ENCODE results near the gene CLSTN2.

CLSTN2 gene

DNA sequence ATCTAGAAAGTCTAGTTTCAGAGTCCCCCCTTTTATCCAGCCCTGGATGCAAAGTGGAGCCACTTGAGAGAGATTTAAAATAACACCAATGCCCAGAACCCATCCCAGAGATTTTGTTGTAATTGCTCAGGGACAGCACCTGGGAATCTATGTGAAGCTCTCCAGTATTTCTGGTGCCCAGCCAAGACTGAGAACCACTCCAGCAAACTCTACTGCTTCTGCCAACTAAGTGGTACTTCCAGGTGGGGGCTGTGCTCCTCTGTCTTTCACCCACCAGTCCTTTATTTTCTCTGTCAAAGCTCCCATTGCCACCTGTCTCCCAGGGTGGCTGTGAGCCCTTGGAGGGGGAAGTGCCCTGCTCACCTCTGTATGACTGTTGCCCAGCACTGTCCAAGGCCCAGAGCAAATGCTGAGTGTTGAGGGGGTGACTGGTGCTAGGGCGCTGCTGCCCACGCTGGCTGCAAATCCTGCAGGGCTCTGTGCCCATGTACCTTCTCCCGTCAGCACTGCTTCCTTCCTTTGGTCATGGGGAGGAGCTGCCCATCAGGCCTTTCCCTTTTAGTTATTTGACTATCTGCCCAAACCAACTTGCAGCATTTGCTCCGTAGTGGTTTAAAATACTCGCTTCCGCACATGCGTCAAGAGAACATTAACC, 9.4 kb downstream of the CLSTN2 start:
- no peak for DNase-seq

DNA sequence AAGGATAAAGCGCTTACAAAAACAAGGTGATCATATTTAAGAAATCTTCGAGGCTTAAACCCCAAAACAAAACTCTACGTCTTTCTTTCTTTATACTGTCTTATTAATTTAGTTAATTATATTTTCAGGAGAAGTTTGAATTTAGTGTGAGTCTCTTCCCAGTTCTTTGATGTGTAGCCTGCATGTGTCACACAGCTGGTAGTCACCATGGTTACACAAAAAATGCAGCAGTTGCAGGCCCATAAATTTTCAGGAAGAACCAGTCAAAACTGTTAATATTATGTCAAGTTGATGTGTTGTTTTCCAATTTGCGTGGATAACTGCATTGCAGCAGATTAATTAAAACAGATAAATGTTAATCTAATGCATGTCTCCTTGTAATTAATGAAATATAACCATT, 10.4 kb downstream of the CLSTN2 start:
- DNase-seq = no peak

DNA sequence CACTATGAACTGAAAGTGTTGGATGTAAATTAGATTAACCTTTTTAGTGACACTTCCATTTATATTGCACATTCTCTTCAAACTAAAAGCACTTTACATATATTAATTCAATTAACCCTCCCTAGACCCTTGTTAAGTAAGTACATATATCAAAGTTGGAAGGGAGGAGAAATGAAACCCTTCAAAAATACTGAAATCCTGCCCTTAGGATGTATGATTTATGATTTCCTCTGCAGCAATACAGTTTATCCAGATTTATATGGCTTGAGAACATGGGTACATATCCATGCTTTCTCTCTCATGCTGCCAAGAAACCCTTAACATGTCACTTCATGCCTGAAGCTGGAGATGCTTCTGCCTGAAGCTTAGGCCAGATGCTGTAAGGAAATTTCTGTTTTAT, 11.0 kb downstream of the CLSTN2 start:
- no peak for DNase-seq

DNA sequence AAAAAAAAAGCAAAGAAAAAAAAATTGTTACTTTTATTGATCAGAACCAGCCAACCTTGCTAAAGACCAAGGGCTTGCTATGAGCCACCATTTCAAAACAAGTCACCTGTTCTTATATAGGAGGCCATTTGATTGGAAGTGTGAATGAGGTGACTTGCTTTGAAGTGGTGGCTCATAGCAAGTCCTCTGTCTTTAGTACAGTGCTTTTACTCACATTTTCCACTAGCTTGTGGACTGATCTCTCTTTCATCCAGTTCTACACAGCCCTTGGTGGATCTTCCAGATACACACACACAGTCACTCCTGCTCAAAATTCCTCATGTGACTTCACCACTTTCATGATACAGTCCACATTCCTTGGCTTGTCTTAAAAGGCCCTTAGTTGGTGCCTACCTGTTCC, 13.5 kb downstream of the CLSTN2 start:
- DNase-seq = no peak

DNA sequence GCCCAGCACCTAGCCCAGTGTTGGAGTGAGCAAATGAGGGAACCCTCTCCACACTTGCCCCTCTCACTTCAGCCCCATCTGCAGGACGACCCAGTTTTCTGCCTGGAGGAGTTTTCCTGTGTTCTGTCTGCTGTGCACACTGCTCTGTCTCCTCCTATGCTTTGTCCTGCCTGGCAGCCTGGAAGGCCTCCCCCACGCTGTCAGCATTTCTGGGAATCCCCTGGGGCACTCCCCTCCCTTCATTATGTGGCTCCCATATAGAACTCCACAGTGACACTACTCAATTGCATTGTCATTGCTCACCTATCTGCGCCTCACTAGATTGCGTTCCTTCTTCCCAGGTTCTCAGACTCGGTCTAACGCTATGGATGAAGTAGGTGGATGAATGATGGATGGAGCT, 13.9 kb downstream of the CLSTN2 start:
- no peak for DNase-seq

DNA sequence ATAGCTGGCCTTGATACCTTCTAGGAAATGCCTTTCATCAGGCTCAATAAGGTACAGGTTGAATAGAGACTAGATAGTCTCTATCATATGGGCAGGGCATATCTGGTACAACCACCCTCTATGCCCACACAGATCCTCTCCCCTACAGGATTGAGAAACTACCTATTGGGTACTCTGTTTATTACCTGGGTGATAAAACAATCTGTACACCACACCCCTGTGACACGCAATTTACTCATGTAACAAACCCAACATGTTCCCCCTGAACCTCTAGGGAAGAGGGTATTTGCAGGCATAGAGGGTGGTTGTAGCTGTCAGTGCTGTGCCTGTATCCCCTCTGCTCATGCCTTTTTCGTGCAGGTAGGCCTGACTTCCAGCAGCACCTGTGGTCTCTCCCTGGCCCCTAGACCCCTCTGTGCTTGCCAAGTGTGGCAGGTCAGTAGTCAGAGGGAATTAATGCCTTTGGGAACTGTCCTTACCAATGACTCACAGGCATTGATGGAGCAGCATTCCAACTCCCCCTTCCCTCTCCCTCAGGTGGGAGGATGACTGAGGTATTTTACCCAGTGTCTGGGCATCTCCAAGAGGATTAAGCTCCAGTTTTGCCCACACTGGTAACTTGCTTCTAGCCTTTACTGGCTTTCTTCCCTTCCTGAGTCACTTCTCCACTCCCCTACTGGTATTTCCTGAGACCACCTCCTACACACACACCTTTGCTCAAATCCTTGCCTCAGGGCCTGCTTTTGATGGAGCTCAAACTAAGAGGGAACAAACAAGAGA, 18.3 kb downstream of the CLSTN2 start:
- no peak for DNase-seq

DNA sequence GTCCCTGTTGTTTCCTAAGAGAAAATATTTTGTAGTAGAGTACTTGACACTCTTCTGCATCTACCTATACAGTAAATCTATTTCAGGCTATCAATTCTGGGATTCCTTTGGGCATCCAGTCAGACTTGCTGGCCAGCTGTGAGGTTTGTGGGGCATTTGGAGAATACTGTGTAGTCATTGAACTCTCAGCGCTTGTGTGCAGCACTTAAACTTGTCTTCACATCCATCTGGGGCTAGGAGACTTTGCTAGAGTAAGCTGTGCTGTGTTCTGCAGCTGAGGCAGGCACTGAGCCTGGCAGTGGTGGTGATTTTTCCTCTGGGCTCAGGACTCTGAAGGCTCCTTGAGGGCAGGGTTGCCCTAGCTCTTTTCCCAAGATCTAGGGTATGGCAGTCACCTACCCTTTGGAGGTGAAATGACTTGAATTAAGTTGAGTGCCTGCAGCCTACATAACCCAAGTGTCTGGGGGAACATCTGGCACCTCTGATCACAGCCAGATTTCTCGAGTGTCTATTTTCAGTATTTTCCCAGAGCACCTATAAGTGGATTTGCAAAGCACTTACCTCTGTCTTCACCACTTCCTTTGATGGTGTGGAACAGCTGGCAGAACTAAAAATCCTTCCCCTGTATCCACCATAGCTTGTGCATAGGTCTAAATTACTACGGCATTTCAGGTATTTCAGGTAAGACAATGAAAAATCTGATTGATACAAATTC, 19.3 kb downstream of the CLSTN2 start:
- no peak for DNase-seq

DNA sequence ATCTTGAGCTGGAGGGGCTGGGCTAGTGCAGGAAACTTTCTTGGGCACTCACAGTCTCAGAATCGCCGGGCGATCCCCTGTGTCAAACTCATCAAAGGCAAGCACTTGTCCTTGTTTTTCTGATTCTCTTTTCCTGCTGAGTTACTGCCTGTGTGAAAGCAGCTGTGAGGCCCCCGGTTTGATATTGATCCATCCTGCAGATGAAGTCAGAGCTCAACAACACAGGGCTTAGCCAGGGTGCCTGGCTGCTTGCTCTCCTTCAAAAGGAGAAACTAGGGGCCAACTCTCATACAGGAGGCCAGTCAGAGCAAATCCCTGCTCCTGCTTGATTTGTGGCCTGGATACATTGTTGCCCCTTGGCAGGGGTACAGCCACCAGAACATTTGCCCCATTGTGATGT, 22.9 kb downstream of the CLSTN2 start:
- DNase-seq = no peak

DNA sequence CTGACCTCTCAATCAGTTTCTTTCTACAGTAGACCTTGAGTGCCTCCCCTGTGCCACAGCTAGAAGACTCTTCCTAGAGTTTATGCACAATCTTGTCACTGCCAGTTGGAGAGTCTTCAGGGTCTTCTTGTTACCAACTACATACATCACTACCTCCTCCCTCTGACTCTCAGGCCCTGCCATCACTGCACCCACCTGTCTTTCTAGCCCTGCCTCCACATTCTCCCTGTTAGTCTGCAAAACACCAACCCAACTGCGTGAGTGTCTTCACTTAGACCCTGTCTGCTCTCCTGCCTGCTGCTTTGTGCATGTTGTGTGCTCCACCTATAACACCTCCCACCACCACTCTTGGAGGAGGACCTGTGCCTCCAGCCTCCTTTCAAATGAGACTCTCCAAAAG, 34.4 kb downstream of the CLSTN2 start:
- DNase-seq = no peak

DNA sequence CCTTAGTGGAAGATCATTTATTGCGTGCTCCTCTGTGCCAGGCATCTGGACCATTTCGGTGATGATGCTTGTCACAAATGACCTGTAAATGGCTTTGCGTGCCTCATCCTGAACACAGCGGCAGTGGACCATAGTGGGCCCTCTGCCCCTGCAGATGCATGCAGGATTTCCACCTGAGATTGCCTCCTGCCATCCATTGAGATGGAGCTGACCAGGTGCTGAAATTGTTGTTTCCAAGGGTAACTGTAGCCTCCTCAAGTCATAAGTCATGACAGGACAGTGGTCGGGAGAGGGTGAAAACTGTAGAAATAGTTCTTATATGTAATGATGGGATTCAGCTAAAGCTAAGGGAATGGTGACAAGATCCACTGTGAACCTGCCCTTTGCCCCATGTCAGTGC, 35.5 kb downstream of the CLSTN2 start:
- no peak for DNase-seq

DNA sequence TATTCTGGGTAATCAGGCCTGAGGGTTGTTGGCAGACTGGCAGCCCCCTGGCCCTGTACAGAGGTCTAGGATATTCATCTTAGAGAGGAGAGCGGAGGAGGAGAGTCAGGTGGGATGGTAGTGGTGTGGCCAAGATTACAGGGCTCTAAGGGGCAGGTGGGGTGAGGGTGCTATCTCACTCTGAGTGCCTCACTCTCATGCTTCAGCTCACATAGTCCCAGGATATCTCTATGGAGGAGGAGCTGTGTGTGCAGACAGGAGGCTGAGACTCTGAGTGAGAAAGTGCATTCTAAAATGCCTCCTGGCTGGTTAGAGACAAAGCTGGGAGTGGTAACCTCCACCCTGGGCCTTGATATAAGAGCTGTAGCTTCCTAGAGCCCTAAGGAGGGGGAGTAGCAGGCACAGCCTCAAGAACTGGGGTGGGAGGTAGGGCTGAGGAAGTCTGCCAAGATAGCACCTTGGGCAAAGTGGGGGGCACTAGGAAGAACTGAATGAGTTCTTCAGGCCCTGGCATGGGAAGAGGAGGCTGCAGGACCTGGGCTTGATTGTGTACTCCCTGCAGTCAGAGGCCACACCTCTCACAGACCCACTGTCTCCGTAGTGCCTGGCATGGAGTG, 39.9 kb downstream of the CLSTN2 start:
- DNase-seq = no peak

DNA sequence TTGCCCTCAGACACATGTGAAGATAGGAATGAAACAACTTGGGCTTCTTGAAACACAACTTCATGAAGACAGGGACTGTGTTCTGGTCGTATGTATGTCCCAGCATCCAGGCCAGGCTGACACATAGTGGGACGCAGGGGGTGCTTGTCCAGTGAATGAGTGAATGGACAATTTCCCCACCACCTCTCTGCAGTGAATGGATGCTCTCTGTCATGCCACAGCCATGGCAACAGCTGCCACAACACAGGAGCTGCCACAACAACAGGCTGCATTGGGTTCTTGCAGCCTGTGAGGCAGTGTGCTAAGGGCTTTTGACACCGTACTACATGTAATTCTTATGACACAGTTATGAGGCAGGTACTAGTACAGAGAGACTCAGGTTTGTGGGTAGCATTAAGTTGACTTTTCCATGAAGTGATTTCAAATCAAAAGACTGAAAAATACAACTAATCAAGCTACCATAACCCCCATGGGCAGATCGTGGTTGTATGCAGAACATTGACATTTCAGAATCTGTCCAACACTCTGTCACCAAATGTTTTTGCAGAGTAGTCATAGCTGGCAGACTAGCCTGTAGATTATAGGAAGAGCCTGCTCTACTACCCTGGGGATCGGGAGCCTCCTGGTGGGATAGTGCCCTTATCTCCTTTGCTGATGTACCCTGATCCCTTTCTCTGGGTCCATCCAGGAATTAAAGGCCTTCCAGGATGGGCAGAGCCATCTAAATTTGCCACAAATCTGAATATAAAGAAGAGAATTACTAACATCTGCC, 40.8 kb downstream of the CLSTN2 start:
- DNase-seq = no peak

DNA sequence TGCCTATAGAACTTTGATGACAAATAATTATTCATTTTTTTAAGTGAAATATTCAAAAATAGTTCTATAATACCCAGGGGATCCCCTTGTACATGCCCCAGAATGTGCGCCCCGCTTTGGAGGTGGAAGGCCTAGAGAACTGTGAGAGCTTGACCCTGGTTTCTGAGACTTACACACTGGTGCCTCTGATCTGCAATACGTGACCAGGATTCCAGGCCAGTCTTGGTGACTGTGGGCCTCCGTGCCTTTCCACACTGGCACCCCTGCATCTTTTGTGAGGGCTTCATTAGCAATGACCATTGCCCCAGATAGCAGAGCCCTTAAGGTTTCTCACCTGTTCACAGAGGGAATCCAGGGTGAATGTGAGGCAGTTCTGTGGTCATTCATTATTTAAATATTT, 44.0 kb downstream of the CLSTN2 start:
- no peak for DNase-seq

DNA sequence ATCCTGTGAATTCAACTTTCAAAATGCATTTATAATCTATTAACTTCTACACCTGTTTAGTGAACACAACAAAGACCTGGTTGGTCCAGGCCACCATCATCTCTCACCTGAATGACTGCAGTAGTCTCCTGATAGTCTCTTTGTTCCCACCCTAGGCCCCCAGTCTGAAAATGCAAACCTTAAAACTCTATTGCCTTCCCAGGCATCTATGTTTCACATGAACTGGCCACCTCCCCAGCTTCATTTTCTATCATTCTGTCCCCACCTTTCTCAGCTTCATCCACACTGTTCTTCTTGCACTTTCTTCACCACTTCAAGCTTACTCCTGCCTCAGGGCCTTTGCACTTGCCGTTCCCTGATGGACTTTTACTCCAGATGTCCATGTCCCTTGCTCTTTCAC, 45.0 kb downstream of the CLSTN2 start:
- DNase-seq = no peak

DNA sequence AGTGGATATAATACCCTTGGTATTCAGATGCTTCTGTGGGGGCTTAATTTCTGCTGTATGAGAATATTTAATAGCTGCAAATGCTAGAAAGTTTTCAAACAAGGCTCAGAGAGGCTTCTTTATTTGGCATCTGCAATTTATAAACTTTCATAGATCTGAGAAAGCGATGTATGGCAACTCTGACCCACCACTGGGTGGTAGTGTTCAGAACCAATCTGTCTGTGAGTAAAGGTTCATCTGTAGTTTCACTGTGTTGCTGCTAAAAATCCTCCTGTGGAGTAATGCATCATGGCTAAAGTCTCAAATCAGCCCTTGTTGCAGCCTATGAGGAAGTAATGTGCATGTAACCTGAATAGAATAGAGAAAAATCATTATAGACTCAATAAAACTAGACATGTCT, 47.4 kb downstream of the CLSTN2 start:
- DNase-seq = no peak

DNA sequence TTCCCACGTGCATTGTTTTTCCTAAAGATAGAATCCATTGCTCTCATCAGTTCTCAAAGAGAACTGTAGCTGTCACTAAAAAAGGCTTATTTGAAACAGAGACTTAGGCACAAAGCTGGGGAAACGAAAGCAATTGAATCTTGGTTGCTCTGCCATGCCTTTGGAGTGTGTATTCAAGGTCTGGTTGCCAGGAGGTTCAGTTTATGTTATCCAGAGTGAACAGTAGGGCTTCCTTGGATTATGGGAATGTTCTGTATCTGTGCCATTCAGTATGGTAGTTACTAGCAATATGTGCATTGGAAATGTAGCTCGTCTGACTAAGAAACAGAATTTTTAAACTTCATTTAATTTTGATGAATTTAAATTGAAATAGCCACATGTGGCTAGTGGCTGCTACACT, 50.6 kb downstream of the CLSTN2 start:
- DNase-seq = no peak

DNA sequence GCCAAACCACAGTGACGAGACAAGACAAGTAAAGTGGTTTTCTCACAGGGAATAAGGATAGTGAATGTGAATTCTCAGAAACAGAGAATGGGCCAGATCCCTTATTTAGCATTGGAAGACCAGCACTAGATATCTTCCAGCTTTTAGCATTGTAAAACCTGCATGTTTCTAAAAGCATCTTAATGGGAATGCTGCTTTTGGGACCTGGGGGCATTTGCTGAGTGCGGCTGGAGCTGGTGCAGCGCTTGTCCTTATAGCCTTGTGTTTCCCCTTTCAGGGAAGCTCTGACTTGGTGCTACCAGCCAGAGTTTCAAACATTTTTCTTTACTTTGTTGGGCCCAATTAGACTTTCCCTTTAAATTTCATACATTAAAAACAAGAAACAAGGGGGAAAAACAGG, 52.9 kb downstream of the CLSTN2 start:
- DNase-seq = no peak

DNA sequence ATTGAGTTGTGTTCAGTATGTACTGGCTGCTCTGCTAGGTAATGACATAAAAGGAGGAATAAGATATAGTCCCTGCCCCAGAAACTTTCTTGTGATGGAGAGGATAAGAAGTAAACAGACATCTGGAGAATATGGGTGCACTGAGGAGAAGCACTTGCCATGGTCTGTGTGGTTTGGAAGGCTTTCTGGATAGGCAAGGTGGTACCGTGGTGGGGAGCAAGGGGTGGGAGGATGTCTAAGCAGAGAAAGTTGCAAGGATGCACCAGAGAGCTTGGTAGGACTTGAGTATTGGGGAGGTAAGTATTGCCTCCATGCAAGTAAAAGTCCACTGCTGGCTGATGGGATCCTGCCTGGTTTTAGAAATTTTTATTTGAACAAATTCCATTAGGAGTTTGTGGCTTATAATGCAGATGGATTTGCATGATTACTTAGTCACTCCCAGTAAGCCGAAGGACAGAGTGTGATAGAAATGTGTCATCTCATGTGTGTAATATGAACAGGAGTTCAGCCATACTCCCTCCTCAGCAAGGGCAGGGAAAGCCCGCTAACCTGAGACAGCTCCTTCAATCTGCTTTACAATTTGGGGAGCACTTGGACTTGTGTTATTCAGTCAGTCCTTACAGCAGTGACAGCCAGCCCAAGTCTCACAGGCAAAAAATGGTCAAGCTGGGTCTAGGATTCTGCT, 53.6 kb downstream of the CLSTN2 start:
- DNase-seq = no peak

DNA sequence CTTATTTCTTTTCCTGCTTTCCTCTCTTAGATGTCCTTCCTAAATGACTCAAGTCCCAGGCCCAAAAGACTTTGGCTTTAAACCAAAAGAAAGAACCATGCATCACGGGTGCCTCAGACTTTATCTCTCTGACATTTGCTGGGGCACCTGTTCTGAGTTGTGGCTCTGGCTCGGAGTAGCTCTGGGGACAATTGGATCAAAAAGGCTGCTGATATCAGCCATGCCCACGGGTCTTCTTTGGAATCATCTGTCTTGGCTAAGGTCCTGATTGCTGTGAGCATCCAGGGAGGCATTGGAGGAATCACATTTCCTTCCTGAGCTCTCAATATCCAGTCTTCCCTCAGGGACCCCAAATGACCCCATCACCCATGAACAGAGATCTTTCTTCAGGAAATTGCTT, 59.9 kb downstream of the CLSTN2 start:
- DNase-seq = no peak

DNA sequence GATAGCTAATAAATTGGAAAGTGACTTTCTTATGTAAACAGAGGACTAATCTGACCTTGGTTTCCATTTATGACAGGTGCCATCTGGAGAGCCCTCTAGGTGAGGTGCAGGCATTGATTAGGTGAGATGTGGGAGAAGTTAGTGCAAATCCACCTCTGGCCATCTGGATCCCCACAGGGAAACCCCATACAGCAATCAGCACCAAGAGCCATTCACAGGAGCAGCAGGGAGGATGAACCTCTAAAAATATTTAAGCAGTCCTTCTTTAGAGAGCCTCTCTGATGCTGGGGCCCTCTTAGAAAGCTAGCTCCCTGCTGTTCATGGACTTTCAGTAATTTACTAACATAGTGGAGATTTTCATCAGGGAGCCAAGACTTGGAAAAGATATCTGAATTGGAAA, 69.3 kb downstream of the CLSTN2 start:
- no peak for DNase-seq

DNA sequence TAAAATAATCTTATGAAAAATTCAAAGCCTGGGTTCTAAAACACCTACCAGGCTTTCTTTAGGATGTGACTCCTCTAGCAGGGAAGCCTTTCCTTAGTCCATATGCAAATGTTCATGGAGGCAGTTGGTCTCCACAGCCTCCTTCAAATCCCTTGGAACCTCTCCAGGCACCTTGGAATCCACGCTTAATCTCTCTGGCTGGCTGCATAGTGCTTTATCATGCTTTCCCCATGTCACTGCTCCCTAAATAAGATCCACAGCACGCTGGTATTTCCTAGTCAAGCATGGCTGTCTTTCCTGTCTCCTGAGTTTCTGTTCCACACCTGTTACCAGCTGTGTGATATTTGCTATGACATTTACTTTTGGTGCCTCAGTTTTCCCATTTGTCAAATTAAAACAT, 71.3 kb downstream of the CLSTN2 start:
- no peak for DNase-seq

DNA sequence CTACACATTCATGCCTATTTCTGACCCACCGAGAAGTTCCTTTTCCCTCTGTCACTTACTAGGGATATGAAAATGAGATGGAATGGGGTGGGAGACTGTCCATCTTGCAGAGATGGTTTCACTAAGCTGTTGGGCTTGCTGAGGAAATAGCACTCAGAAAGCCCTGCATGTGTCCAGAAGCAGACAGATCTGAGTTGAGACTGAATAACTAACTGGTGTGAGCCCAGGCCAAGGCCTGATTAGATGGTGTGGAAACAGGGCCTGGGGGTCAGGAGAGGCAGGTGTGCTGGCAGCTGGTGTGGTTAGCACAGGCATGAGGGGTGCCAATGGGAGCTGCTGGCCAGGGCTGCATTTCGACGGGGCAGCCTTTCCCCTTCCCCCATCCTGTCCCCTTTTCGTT, 72.1 kb downstream of the CLSTN2 start:
- no peak for DNase-seq

All from fibroblast of skin of scalp (primary cell).